ENCODE measurements around the gene COPS4.

DNA sequence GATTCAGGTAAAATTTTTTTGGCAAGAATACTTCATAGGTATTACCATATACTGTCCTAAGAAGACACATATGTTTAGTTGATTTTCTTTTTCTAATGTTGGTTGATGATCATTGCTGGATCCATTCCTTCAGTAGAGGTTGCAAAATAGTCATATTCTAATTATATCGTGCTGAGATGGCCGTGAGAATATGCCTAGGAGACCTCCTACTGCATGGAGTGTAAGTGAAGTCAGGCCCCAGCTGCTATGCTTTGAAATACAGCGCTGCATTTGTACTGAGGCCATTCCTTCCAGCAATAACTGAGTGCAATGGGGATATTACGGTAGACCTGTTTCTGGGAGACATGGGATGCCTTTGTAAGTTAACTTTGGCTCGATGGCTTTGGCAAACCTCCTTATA, 86.3 kb downstream of the COPS4 start:
- TF ChIP-seq POLR2A (IDR thresholded peaks at IDR 0.05): no peak
- TF ChIP-seq, protein P1, sequence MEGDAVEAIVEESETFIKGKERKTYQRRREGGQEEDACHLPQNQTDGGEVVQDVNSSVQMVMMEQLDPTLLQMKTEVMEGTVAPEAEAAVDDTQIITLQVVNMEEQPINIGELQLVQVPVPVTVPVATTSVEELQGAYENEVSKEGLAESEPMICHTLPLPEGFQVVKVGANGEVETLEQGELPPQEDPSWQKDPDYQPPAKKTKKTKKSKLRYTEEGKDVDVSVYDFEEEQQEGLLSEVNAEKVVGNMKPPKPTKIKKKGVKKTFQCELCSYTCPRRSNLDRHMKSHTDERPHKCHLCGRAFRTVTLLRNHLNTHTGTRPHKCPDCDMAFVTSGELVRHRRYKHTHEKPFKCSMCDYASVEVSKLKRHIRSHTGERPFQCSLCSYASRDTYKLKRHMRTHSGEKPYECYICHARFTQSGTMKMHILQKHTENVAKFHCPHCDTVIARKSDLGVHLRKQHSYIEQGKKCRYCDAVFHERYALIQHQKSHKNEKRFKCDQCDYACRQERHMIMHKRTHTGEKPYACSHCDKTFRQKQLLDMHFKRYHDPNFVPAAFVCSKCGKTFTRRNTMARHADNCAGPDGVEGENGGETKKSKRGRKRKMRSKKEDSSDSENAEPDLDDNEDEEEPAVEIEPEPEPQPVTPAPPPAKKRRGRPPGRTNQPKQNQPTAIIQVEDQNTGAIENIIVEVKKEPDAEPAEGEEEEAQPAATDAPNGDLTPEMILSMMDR (IDR thresholded peaks at IDR 0.05): no peak
